Memory B cell (primary cell): Measurements from ENCODE around the gene ACAP2.
"Not testable (repeated sequence)": the region's sequence is repeated elsewhere in the genome, so short reads cannot be mapped to it uniquely, and the experiment has no call there.

Source experiments
- ATAC-seq: fragments of 150-1000 bp; cut with Tn5 transposase; 2 replicates; pipeline ENCODE4 v1.10.0; 2021; ENCODE audit warnings: low read depth, mild to moderate bottlenecking, moderate library complexity
- DNase-seq, 2 donors: peaks; one replicate each; pipeline ENCODE4 v3.0.0; 2022; ENCODE audit warnings: low spot score in 2 of 2
- H3K27ac Mint-ChIP-seq: one replicate; pipeline ENCODE4 v1.8.0; 2022; ENCODE audit warnings: mild to moderate bottlenecking, moderate library complexity, mixed read lengths
- H3K27me3 Mint-ChIP-seq: one replicate; pipeline ENCODE4 v1.8.0; 2022; ENCODE audit warnings: mixed read lengths
- H3K36me3 Mint-ChIP-seq: one replicate; pipeline ENCODE4 v1.8.0; 2022; ENCODE audit warnings: mild to moderate bottlenecking, mixed read lengths
- H3K4me1 Mint-ChIP-seq: one replicate; pipeline ENCODE4 v1.8.0; 2022; ENCODE audit warnings: mixed read lengths
- H3K4me3 Mint-ChIP-seq: one replicate; pipeline ENCODE4 v1.8.0; 2022; ENCODE audit warnings: mild to moderate bottlenecking, moderate library complexity, mixed read lengths
- H3K9me3 Mint-ChIP-seq: one replicate; pipeline ENCODE4 v1.8.0; 2022; ENCODE audit warnings: mixed read lengths

ACAP2 gene

GRCh38 chr3:195421400-195421799 lies 21.4 kb downstream of the ACAP2 start:
- ATAC-seq (no peak), DNase-seq (no peak)
- H3K27ac Mint-ChIP-seq: no peak overlapping the region
- H3K4me3 Mint-ChIP-seq: no peak overlapping the region
- H3K36me3 Mint-ChIP-seq: peaks cover 7% of the 10 kb centered on the region
- peaks cover 31% of the 10 kb centered on the region for H3K4me1 Mint-ChIP-seq
- H3K9me3 Mint-ChIP-seq: no peaks in the 10 kb centered on the region
- no peaks in the 10 kb centered on the region for H3K27me3 Mint-ChIP-seq

- H3K4me3 Mint-ChIP-seq: no peak overlapping the region
- H3K27me3 Mint-ChIP-seq: no peaks in the 10 kb centered on the region
- ATAC-seq: no peak
- H3K4me1 Mint-ChIP-seq: peaks cover 30% of the 10 kb centered on the region
- H3K36me3 Mint-ChIP-seq: peaks cover 7% of the 10 kb centered on the region
- H3K27ac Mint-ChIP-seq: peak overlapping the region; percentile 28
- DNase-seq: no peak
- H3K9me3 Mint-ChIP-seq: no peaks in the 10 kb centered on the region
These were observed 26.0 kb downstream of the ACAP2 start for GRCh38 chr3:195416795-195417194.

DNA sequence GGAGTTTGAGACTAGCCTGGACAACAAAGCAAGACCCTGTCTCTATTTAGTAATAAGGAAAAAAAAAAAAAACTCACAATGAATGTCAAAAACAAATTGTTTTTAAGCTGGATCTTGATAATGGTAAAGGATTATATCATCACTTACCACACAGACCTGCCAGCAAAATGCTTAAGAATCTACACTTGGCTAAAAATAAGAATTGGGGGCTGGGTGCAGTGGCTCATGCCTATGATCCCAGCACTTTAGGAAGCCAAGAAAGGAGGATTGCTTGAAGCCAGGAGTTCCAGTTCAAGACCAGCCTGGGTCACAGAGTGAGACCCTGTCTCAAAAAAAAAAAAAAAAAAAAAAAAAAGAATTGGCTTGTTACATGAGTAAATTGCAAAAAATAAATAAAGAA lies 31.0 kb downstream of the ACAP2 start:
- no peak overlapping the region for H3K4me3 Mint-ChIP-seq
- H3K27me3 Mint-ChIP-seq: no peaks in the 10 kb centered on the region
- no peak overlapping the region for H3K27ac Mint-ChIP-seq
- DNase-seq (no peak), ATAC-seq (no peak)
- peaks cover 25% of the 10 kb centered on the region for H3K4me1 Mint-ChIP-seq
- H3K36me3 Mint-ChIP-seq: peaks cover 20% of the 10 kb centered on the region
- H3K9me3 Mint-ChIP-seq: peaks cover 2% of the 10 kb centered on the region

DNA sequence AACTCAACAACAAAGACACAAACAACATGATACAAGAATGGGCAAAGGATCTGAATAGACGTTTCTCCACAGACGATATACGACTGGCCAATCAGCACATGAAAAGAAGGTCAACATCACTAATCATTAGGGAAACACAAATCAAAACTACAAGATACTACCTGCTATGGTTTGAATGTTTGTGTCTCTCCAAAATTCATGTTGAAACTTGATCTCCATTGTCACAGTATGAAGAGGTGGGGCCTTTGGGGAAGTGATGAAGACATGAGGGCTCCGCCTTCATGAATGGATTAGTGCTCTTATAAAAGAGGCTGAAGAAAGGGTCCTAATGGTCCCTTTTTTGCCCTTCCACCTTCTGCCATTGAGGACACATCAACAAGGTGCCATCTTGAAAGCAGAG lies 32.3 kb downstream of the ACAP2 start:
- DNase-seq (no peak), ATAC-seq (no peak)
- Mint-ChIP-seq H3K27me3 (no peaks in the 10 kb centered on the region), H3K4me3 (no peak overlapping the region), H3K36me3 (peaks cover 27% of the 10 kb centered on the region), H3K9me3 (peaks cover 2% of the 10 kb centered on the region), H3K4me1 (peaks cover 32% of the 10 kb centered on the region), H3K27ac (peak overlapping the region; percentile 37)

GRCh38 chr3:195407531-195408409 lies 35.0 kb downstream of the ACAP2 start:
- Mint-ChIP-seq H3K9me3 (peaks cover 2% of the 10 kb centered on the region), H3K27me3 (no peaks in the 10 kb centered on the region), H3K4me3 (peak overlapping the region; percentile 28), H3K27ac (no peak overlapping the region), H3K4me1 (peaks cover 26% of the 10 kb centered on the region), H3K36me3 (peaks cover 27% of the 10 kb centered on the region)
- ATAC-seq: no peak
- DNase-seq: no peak

DNA sequence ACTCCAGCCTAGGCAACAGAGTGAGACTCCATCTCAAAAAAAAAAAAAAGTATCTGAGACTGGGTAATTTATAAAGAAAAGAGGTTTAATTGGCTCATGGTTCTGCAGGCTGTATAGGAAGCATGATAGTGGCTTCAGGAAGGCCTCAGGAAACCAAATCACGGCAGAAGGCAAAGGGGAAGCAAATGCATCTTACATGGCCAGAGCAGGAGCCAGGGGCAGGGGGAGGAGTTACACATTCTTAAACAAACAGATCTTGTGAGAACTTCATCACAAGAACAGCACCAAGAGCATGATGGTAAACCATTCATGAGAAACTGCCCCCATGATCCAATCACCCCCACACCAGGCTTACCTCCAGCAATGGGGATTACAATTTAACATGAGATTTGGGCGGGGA lies 37.2 kb downstream of the ACAP2 start:
- ATAC-seq: no peak
- peaks cover 24% of the 10 kb centered on the region for H3K36me3 Mint-ChIP-seq
- no peak overlapping the region for H3K27ac Mint-ChIP-seq
- H3K4me3 Mint-ChIP-seq: no peak overlapping the region
- no peak for DNase-seq
- H3K4me1 Mint-ChIP-seq: peaks cover 37% of the 10 kb centered on the region
- peaks cover 2% of the 10 kb centered on the region for H3K9me3 Mint-ChIP-seq
- no peaks in the 10 kb centered on the region for H3K27me3 Mint-ChIP-seq

GRCh38 chr3:195403841-195404408 lies 38.9 kb downstream of the ACAP2 start:
- ATAC-seq (peak; percentile 67), DNase-seq (no peak)
- H3K36me3 Mint-ChIP-seq: peaks cover 19% of the 10 kb centered on the region
- H3K9me3 Mint-ChIP-seq: peaks cover 2% of the 10 kb centered on the region
- H3K27ac Mint-ChIP-seq: no peak overlapping the region
- H3K4me3 Mint-ChIP-seq: no peak overlapping the region
- no peaks in the 10 kb centered on the region for H3K27me3 Mint-ChIP-seq
- peaks cover 28% of the 10 kb centered on the region for H3K4me1 Mint-ChIP-seq

DNA sequence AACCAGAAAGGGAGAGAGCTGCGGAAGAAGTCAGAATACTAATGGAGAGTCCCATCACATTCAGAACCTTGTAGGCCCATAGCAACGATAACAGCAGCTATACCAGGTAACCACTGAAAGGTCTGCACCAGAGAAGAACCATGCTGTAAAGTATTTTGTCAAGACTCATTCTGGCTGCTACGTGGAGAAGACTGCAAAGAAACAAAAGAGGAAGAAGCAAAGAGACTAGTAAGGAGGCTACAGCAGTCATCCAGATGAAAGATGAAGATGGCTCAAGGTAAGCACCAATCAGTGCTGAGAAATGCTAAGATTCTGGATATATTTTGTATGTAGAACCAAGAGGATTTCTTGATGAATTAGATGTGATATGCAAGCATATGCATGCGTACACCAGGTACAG lies 39.6 kb downstream of the ACAP2 start:
- DNase-seq (no peak), ATAC-seq (peak; percentile 53)
- Mint-ChIP-seq H3K27me3 (no peaks in the 10 kb centered on the region), H3K4me1 (peaks cover 27% of the 10 kb centered on the region), H3K27ac (no peak overlapping the region), H3K4me3 (no peak overlapping the region), H3K9me3 (peaks cover 2% of the 10 kb centered on the region), H3K36me3 (peaks cover 13% of the 10 kb centered on the region)

DNA sequence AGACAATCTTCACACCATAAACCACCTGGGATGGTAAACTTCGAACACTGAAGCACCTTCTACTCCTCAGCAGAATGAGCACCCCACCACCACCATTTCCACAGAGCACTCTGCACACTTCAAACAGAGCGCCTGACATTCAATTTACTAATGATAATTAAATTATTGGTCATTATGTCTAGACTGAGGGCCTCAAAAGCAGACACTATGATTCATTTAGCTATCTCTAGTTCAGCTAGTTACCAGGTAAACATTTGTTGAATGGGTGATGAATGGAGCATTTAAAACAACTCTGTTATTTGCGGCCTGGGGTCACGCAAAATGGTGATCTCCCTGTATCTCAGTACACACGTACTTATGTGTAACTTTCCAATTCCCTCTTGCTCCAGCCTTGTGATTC lies 40.9 kb downstream of the ACAP2 start:
- Mint-ChIP-seq H3K9me3 (no peaks in the 10 kb centered on the region), H3K27me3 (no peaks in the 10 kb centered on the region), H3K36me3 (peaks cover 7% of the 10 kb centered on the region), H3K4me3 (no peak overlapping the region), H3K4me1 (peaks cover 32% of the 10 kb centered on the region), H3K27ac (no peak overlapping the region)
- DNase-seq (no peak), ATAC-seq (no peak)

GRCh38 chr3:195398460-195398859 lies 44.4 kb downstream of the ACAP2 start:
- not testable (repeated sequence) for H3K36me3 Mint-ChIP-seq, H3K27me3 Mint-ChIP-seq, ATAC-seq, DNase-seq, H3K27ac Mint-ChIP-seq, H3K4me3 Mint-ChIP-seq, H3K9me3 Mint-ChIP-seq
- H3K4me1 Mint-ChIP-seq: peaks cover 36% of the 10 kb centered on the region

DNA sequence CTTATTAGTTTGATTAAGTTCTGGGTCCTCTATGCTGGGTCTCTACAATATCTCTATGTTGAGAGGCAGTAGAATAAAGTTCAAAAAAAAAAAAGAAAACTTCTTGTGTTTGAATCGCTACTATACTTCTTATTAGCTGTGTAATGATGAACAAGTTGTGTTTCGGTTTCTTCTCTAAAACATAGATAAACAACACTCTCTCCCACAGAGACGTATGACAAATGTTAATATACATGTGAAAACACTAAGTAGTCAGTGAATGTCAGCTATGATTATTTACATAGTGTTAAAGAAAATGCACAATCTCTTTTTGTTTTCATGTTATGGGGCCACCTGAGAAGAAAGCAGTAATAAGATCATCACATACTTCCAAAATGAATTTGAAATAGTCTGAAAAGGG lies 45.3 kb downstream of the ACAP2 start:
- DNase-seq: no peak
- H3K27ac Mint-ChIP-seq: peak overlapping the region; percentile 39
- H3K27me3 Mint-ChIP-seq: no peaks in the 10 kb centered on the region
- no peak overlapping the region for H3K4me3 Mint-ChIP-seq
- no peaks in the 10 kb centered on the region for H3K36me3 Mint-ChIP-seq
- no peak for ATAC-seq
- peaks cover 36% of the 10 kb centered on the region for H3K4me1 Mint-ChIP-seq
- no peaks in the 10 kb centered on the region for H3K9me3 Mint-ChIP-seq

- Mint-ChIP-seq H3K27me3 (no peaks in the 10 kb centered on the region), H3K4me1 (peaks cover 23% of the 10 kb centered on the region)
- DNase-seq: no peak
These were observed 47.5 kb downstream of the ACAP2 start for GRCh38 chr3:195395208-195395816.

DNA sequence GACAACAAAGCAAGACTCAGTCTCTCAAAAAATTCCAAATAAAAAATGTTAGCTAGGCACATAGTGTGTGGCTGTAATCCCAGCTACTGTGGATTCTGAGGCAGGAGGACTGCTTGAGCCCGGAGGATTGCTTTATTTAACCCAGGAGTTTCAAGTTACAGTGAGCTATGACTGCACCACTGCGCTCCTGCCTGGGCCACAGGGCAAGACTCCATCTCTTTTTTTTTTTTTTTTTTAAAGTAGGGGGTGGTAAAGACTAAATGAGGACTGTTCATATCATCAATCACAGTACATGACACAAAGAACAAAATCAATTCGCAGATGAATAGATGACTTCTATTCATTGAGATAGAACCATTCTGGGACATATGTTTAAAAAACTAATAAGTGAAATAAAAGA lies 48.1 kb downstream of the ACAP2 start:
- Mint-ChIP-seq H3K36me3 (no peaks in the 10 kb centered on the region), H3K27me3 (no peaks in the 10 kb centered on the region), H3K9me3 (no peaks in the 10 kb centered on the region), H3K4me1 (peaks cover 23% of the 10 kb centered on the region), H3K27ac (peak overlapping the region; percentile 17), H3K4me3 (peak overlapping the region; percentile 6)
- DNase-seq: no peak
- ATAC-seq: no peak

More at GRCh38 chr3:195395208-195395816, 47.5 kb downstream of the ACAP2 start:
- Mint-ChIP-seq H3K27ac (no peak overlapping the region), H3K4me3 (no peak overlapping the region), H3K9me3 (no peaks in the 10 kb centered on the region), H3K36me3 (no peaks in the 10 kb centered on the region)
- ATAC-seq: peak; percentile 36

- peak overlapping the region; percentile 6 for H3K4me3 Mint-ChIP-seq
- no peaks in the 10 kb centered on the region for H3K27me3 Mint-ChIP-seq
- DNase-seq: no peak
- H3K9me3 Mint-ChIP-seq: no peaks in the 10 kb centered on the region
- peak; percentile 90 for ATAC-seq
- no peaks in the 10 kb centered on the region for H3K36me3 Mint-ChIP-seq
- H3K4me1 Mint-ChIP-seq: peaks cover 23% of the 10 kb centered on the region
- peak overlapping the region; percentile 17 for H3K27ac Mint-ChIP-seq
These were observed 48.8 kb downstream of the ACAP2 start for GRCh38 chr3:195394024-195394423.
